NCI-H748 (cell line): ENCODE data around the gene STAT6.
"Not testable (repeated sequence)": the region's sequence is repeated elsewhere in the genome, so short reads cannot be mapped to it uniquely, and the experiment has no call there.

Experiments used
- DNase-seq: peaks from one replicate; lab custom pipeline; 2025; ENCODE audit not compliant: unreplicated experiment; lab: John Stamatoyannopoulos, UW

The STAT6 gene

GRCh38 chr12:57127101-57127725, 16.1 kb upstream of the STAT6 start:
- DNase-seq: peak; percentile 77

DNA sequence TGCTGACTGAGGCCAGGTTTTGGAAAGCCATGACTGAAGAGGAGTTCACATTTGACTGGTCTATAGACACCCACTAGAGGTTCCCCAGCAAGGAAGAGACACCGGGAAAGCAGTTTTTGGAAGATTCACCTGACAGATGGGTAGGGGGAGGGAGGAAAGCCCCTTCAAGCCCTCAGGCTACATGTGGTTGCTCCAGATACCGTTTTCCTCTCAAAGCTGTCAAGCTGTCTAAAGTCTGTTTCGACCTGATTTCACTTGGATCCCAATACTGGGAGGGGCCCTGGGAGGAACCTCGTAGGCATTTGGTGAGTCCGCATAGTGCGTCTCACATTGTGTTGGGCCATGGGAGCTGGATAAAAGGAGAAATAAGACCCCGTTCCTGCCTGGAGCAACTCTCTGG, 15.4 kb upstream of the STAT6 start:
- no peak for DNase-seq

GRCh38 chr12:57126061-57126460, 14.9 kb upstream of the STAT6 start:
- no peak for DNase-seq

GRCh38 chr12:57124261-57124877, 13.2 kb upstream of the STAT6 start:
- peak; percentile 78 for DNase-seq

GRCh38 chr12:57123813-57124212, 12.7 kb upstream of the STAT6 start:
- no peak for DNase-seq

DNA sequence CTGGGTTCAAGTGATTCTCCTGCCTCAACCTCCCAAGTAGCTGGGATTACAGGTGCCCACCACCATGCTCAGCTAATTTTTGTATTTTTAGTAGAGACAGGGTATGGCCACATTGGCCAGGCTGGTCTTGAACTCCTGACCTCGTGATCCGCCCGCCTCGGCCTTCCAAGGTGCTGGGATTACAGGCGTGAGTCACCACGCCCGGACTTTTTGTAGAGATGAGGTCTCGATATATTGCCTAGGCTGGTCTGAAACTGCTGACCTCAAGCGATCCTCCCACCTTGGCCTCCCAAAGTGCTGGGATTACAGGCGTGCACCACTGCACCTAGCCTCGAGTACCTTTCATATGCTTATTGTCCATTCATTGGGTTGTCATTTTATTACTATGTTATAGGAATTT, 9.6 kb upstream of the STAT6 start:
- not testable (repeated sequence) for DNase-seq

GRCh38 chr12:57119294-57120085, 8.3 kb upstream of the STAT6 start:
- DNase-seq: no peak

- DNase-seq: no peak
These were observed 7.6 kb upstream of the STAT6 start for GRCh38 chr12:57118711-57119271.

DNA sequence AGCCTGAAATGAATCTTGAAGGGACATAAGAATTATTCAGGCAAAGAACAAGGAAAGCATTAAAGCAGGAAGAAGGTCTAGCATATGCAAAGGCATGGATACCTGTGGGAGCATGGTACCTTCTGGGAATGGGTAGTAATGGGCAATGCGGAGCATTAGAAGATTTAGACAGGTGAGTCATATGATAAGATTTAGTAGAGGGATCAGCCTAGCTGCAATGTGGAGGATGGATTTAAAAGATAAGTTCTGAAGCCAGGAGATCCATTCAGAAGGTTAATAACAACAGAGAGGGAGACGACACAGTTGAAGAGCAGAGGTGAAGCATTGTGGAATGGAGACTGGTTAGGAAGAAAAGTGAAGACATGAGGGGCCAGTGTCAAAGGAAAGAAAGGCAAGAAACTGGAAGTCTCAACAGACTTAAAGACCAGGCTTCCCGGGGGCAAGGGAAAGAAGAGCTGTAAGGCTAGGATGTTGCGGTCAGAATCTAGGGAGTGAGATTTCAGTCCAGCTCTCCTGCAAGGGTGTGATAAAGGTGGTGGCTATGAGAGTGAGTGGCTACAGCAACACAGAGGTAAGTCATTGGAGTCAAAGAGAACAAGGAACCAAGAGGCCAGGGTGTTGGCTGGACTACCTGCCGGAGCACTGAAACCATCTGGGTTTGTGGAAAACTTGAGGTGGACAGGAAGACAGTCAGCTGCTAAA, 5.6 kb upstream of the STAT6 start:
- DNase-seq: no peak

GRCh38 chr12:57112492-57113294, 1.5 kb upstream of the STAT6 start:
- no peak for DNase-seq

DNA sequence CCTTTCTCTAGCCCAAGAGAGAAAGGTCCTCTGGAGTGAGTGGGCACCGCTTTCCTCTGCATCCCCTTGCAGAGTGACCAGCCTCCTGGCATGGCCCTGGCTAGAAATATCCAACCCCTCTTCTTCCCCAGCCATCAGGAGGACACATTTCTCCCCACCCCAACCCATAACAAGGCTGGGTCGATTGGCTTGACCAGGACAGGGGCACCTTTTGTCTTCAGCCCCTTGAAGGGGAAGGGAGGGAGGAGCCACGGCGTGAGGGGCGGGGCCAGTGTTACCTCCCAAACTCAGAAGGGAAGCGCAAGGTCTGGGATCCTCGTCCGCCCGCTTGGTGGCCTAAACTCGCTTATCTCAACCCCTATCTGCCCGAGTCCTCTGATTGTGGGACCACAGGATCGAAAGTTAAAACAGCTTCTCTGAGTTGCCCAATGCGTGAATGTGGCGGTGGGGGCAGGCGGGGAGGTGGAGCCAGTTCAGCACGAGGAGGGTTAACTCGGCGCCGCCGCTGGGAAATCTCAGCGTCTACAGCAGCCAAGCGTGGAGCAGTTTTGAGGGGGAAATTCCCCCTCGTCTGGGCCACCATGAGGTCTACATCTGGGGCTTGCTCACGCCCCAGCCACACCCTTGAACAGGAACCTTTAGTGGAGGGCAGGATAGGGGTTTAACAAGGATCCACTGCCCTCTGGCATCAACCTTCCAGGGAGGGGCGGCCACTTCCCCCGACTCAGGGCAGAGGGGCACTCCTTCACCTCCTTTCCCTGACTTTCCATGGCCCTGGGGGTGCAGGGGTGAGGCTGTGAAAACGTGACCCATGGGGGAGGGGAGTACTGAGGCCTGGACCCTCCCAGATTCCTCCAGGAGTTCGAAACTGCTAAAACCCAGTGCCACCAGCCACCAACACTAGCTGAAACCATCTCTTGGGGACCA, 795 bp downstream of the STAT6 start:
- no peak for DNase-seq

- no peak for DNase-seq
These were observed 1.7 kb downstream of the STAT6 start for GRCh38 chr12:57109207-57110103.

DNA sequence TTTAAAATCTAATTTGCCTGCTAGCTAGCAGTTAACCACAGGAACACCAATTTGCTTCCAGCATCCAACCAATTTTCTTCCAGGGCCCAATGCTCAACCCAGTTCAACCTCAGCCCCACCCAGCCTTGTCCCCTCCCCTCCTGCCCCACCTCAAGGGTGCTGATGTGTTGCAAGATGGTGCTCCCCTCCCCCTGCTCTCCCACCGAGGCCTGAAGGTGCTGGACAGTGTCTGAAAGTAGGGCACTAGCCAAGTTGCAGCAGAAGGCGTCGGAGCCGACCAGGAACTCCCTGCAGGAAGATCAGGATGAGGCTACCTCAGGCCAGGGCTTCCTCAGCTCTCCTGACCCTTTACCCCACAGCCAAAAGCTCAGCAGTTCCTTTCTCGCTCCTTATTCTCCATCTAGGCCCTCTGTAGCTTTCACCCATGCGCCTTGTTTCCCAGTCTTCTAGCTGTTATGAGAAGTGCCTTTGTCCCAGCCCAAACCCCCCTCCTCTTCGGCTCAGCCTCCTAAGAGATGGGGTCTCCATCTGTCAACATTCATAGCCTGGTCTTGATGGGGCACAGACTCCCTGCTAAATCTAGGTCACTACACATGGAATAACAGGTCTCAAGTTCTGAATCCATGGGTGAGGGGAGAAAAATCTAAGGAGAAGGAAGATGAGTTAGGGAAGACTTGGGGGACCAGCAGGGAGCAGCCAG, 3.6 kb downstream of the STAT6 start:
- no peak for DNase-seq

- DNase-seq: no peak
These were observed 5.0 kb downstream of the STAT6 start for GRCh38 chr12:57106021-57106708.

DNA sequence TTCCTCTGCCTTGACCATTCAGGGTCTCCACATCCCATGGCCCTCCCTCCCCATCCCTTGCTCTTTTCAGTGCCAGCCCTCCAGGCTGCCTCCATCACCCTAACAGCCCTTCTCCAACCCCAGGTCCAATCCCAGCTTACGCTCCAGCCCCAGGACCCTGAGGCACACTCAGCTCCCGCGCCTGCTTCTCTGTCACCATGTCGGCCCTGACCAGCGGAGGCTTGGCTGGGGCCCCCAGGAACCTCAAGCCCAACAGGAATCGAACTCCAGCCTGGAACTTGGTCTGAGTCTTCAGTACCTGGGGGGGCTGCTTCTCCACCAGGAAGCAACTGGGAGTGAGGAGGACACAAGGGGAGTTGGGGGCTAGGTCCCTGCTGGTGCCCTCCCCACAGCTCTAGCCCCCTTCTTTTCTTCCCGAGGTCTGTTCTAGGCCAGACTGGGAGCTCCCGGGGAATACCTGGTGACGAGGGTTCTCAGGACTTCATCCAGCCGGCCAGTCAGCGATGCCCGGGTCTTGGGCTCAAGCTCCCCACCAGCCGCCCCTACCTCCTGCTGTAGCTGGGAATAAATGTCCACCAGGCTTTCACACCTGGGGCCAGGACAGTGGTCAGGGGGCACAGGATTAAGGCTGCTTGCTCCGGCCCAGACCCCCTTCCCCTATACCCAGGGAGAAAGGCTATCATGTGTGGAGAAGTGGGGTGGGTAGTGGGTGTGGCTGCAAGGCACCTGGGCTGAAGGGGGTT, 6.0 kb downstream of the STAT6 start:
- DNase-seq: no peak

GRCh38 chr12:57104292-57104910, 6.8 kb downstream of the STAT6 start:
- DNase-seq: no peak
